Keratinocyte (primary cell): Measurements from ENCODE around the gene CD28.

Experiments used
- CTCF ChIP-seq, 3 experiments: IDR thresholded peaks in 1 of 3; conservative IDR thresholded peaks in 1 of 3; optimal IDR thresholded peaks in 1 of 3; 2 replicates in 2 of 3; 3 replicates in 1 of 3; pipeline versions ENCODE3 to v1.5.1; 2011; ENCODE audit warnings: low read length in 3 of 3, mild to moderate bottlenecking in 3 of 3, moderate library complexity in 2 of 3, control low read depth in 1 of 3, inconsistent platforms in 1 of 3; ENCODE audit not compliant: insufficient read depth in 2 of 3; ENCODE audit errors: extremely low read depth in 1 of 3
- EZH2 ChIP-seq: IDR thresholded peaks from one replicate; pipeline ENCODE4 v1.6.1; 2012; ENCODE audit warnings: inconsistent platforms, mild to moderate bottlenecking, low read length, moderate library complexity

- TF ChIP-seq CTCF (optimal IDR thresholded peaks at IDR 0.05 in 1 of 3, IDR thresholded peaks at IDR 0.05 in 1 of 3, conservative IDR thresholded peaks at IDR 0.05 in 1 of 3; ENCODE audit: extremely low read depth in 1 of 3, insufficient read depth in 2 of 3, low read length in 3 of 3) (no peak), EZH2 (no peak)
Observed at GRCh38 chr2:203711399-203711798, 5.0 kb downstream of the CD28 start.
